HepG2 (cell line): ENCODE data around the gene PADI1. TPM values are rescaled to one million over a fixed set of nuclear protein-coding genes. Genes with fewer than 3 reads are reported as not detected.

Experiments
- ATAC-seq: fragments of 200-7000 bp; cut with Tn5 transposase; 3 replicates; pipeline ENCODE4 v1.9.1; 2020; ENCODE audit warnings: mild to moderate bottlenecking, moderate library complexity
- BruUV-seq: library from RNA; stranded (reverse); fragments of 400-500 nt; replicated peaks from 2 replicates; lab custom pipeline; 2021; lab: Mats Ljungman, UMichigan
- CTCF ChIA-PET: fragments of 300-600 bp; formaldehyde crosslinking; extraction: SDS; loops from one replicate; lab custom pipeline; 2021; ENCODE audit warnings: low total read pairs, inconsistent platforms, low intra/inter-chr PET ratio; lab: Yijun Ruan, JAX
- POLR2A ChIA-PET: fragments of 350-600 bp; sonication (Branson Sonifier 250); formaldehyde crosslinking; loops from one replicate; lab custom pipeline; 2020; ENCODE audit warnings: antibody characterized with exemption, inconsistent platforms; lab: Yijun Ruan, JAX
- DNase-seq: peaks from one replicate; pipeline ENCODE4 v3.0.0-alpha.2; 2015; ENCODE audit warnings: low spot score
- FAIRE-seq: peaks from 3 replicates; lab custom pipeline; 2011; peaks lifted over from hg19 to GRCh38; lab: Jason Lieb, UNC
- H2AFZ ChIP-seq: one replicate; pipeline ENCODE4 v1.6.1; 2011; ENCODE audit warnings: low read length, inconsistent platforms
- H3K27ac ChIP-seq: fragments of 300-600 bp; 3 replicates; pipeline ENCODE4 v1.8.0; 2011; ENCODE audit warnings: mixed run types, mild to moderate bottlenecking, mixed read lengths, low read length, inconsistent platforms; ENCODE audit not compliant: insufficient read depth; ENCODE audit errors: extremely low read length
- H3K27me3 ChIP-seq, 2 experiments: fragments of 200-600 bp in 1 of 2; 2 replicates in 1 of 2; 3 replicates in 1 of 2; pipeline versions ENCODE4 v1.6.0 to v1.8.0; 2011; ENCODE audit warnings: low read length in 2 of 2, mild to moderate bottlenecking in 2 of 2, moderate library complexity in 2 of 2, inconsistent platforms in 1 of 2; ENCODE audit not compliant: insufficient read depth in 2 of 2, control insufficient read depth in 1 of 2
- H3K36me3 ChIP-seq, 2 experiments: fragments of 200-600 bp in 1 of 2; replicated peaks in 1 of 2; 2 replicates in 1 of 2; 3 replicates in 1 of 2; pipeline versions ENCODE4 v1.5.1 to v1.8.0; 2011; ENCODE audit warnings: low read length in 2 of 2, inconsistent platforms in 1 of 2; ENCODE audit not compliant: insufficient read depth in 2 of 2, control insufficient read depth in 1 of 2
- H3K4me1 ChIP-seq: 2 replicates; pipeline ENCODE4 v1.5.1; 2012; ENCODE audit warnings: low read length, inconsistent platforms; ENCODE audit not compliant: insufficient read depth
- H3K4me2 ChIP-seq: 2 replicates; pipeline ENCODE4 v1.6.0; 2011; ENCODE audit warnings: low read depth, low read length, inconsistent platforms
- H3K4me3 ChIP-seq, 3 experiments: fragments of 200-600 bp in 1 of 3; sonication (generic), shearing (Covaris generic) in 1 of 3; replicated peaks in 1 of 3; 2 replicates each; pipeline ENCODE4 v1.5.1; 2011 to 2016; ENCODE audit warnings: low read length in 3 of 3, inconsistent platforms in 2 of 3, low read depth in 2 of 3, mild to moderate bottlenecking in 2 of 3, control low read depth in 1 of 3, mixed read lengths in 1 of 3; ENCODE audit not compliant: insufficient read depth in 1 of 3
- H3K79me2 ChIP-seq: one replicate; pipeline ENCODE4 v1.6.1; 2011; ENCODE audit warnings: low read length, inconsistent platforms; ENCODE audit not compliant: insufficient read depth
- H3K9ac ChIP-seq: 2 replicates; pipeline ENCODE4 v1.6.0; 2011; ENCODE audit warnings: mild to moderate bottlenecking, low read depth, low read length, inconsistent platforms; ENCODE audit not compliant: insufficient read depth
- H3K9me3 ChIP-seq: 2 replicates; pipeline ENCODE4 v1.5.1; 2012; ENCODE audit warnings: mild to moderate bottlenecking, low read length
- H4K20me1 ChIP-seq: 2 replicates; pipeline ENCODE4 v1.6.0; 2011; ENCODE audit warnings: inconsistent platforms, mild to moderate bottlenecking, low read length, moderate library complexity; ENCODE audit not compliant: insufficient read depth
- EZH2 ChIP-seq: conservative IDR thresholded peaks from 2 replicates; pipeline ENCODE4 v1.6.1; 2012; ENCODE audit warnings: mild to moderate bottlenecking, low read depth, low read length, moderate library complexity
- MXD4 ChIP-seq: IDR thresholded peaks from 2 replicates; pipeline ENCODE4 v1.6.1; 2016; ENCODE audit warnings: mild to moderate bottlenecking, missing biosample characterization, missing genetic modification reagents
- MXI1 ChIP-seq: IDR thresholded peaks from 3 replicates; pipeline ENCODE4 v1.6.1; 2012; ENCODE audit warnings: low read depth, low read length, inconsistent platforms, borderline replicate concordance
- PHF5A ChIP-seq: IDR thresholded peaks from one replicate; pipeline ENCODE4 v1.6.1; 2018; ENCODE audit warnings: low read depth, missing genetic modification reagents; ENCODE audit not compliant: unreplicated experiment
- SOX13 ChIP-seq, 3 experiments: fragments of 450-650 bp in 1 of 3; sonication (generic) in 1 of 3; formaldehyde crosslinking in 1 of 3; IDR thresholded peaks in 2 of 3; conservative IDR thresholded peaks in 1 of 3; 2 replicates each; pipeline versions ENCODE4 v1.5.0 to v1.6.1; 2016 to 2020; ENCODE audit warnings: antibody characterized with exemption in 1 of 3, mild to moderate bottlenecking in 1 of 3, missing compliant biosample characterization in 1 of 3, missing genetic modification reagents in 1 of 3, moderate library complexity in 1 of 3
- SRSF9 ChIP-seq: fragments of 200-400 bp; formaldehyde crosslinking; IDR thresholded peaks from 2 replicates; pipeline ENCODE4 v1.6.1; 2018; ENCODE audit warnings: borderline replicate concordance, mild to moderate bottlenecking, low read depth, low read length; ENCODE audit not compliant: insufficient read depth, poor library complexity, severe bottlenecking
- SYNCRIP ChIP-seq: fragments of 200-400 bp; formaldehyde crosslinking; IDR thresholded peaks from 2 replicates; pipeline ENCODE4 v1.6.1; 2018; ENCODE audit warnings: mild to moderate bottlenecking, low read depth, low read length; ENCODE audit not compliant: insufficient read depth
- TAF1 ChIP-seq: sonication (generic); formaldehyde crosslinking; IDR thresholded peaks from 2 replicates; pipeline ENCODE4 v1.4.0; 2020; ENCODE audit warnings: missing genetic modification reagents
- WIZ ChIP-seq: sonication (generic); formaldehyde crosslinking; IDR thresholded peaks from 2 replicates; pipeline ENCODE4 v1.5.1; 2020; ENCODE audit warnings: mild to moderate bottlenecking, missing genetic modification reagents
- YEATS2 ChIP-seq: sonication (generic); formaldehyde crosslinking; IDR thresholded peaks from 2 replicates; pipeline ENCODE4 v1.4.0; 2020; ENCODE audit warnings: missing genetic modification reagents, borderline replicate concordance
- ZNF891 ChIP-seq: sonication (generic); formaldehyde crosslinking; IDR thresholded peaks from 2 replicates; pipeline ENCODE4 v1.5.0; 2020; ENCODE audit warnings: mild to moderate bottlenecking, missing genetic modification reagents
- ZSCAN12 ChIP-seq: sonication (generic); formaldehyde crosslinking; IDR thresholded peaks from 2 replicates; pipeline ENCODE4 v1.9.0; 2021; ENCODE audit warnings: mild to moderate bottlenecking, missing genetic modification reagents
- WGBS: methylation state at CpG from one replicate; pipeline ENCODE4 v1.1.6; 2017; ENCODE audit warnings: low lambda C conversion rate; 5-methylcytosine and 5-hydroxymethylcytosine counted together
- in situ Hi-C: cut with HindIII; loops from 2 replicates; pipeline ENCODE4 v1.10.0; 2017; ENCODE audit warnings: low pct_unique_long_range_greater_than_20kb; ENCODE audit not compliant: extremely low pct_ligation_motif_present
- intact Hi-C: fragments of 100-400 bp; cut with micrococcal nuclease; formaldehyde crosslinking; loops from one replicate; pipeline ENCODE4 v1.10.0; 2022; ENCODE audit not compliant: unreplicated experiment
- polyA plus RNA-seq, 8 experiments: library from polyadenylated mRNA; depleted of rRNA in 3 of 8; stranded (reverse) in 7 of 8; unstranded in 1 of 8; fragments of >200 nt; fragmentation: Illumina TruSeq in 4 of 8; extraction: Trizol in 4 of 8; gene quantifications; 2 replicates each; pipeline versions ENCODE4 v1.2.1 to v1.2.3, GENCODE V29; 2011 to 2016; ENCODE audit warnings: low read depth in 4 of 8, missing spikeins in 1 of 8, mixed read lengths in 1 of 8; ENCODE audit not compliant: insufficient read depth in 1 of 8
- total RNA-seq, 5 experiments: library from RNA; depleted of rRNA; stranded (reverse); fragments of >200 nt; fragmentation: Illumina TruSeq; extraction: Trizol; gene quantifications; 2 replicates each; pipeline ENCODE4 v1.2.3, GENCODE V29; 2016; ENCODE audit warnings: low read depth in 1 of 5
- TF ChIP-seq, protein P1 (sequence below): sonication (generic); formaldehyde crosslinking; IDR thresholded peaks from 2 replicates; pipeline ENCODE4 v1.5.0; 2020; ENCODE audit warnings: mild to moderate bottlenecking, missing genetic modification reagents
- TF ChIP-seq, protein P2 (sequence below): sonication (generic); formaldehyde crosslinking; IDR thresholded peaks from 2 replicates; pipeline ENCODE4 v1.8.1; 2022; ENCODE audit warnings: low read depth, mild to moderate bottlenecking, missing genetic modification reagents

The PADI1 gene
- total and polyA plus RNA-seq, 2 of the 13 experiments (the other 11 are each of a cell fraction or from before 2014, with no cell fraction given) = not detected

DNA sequence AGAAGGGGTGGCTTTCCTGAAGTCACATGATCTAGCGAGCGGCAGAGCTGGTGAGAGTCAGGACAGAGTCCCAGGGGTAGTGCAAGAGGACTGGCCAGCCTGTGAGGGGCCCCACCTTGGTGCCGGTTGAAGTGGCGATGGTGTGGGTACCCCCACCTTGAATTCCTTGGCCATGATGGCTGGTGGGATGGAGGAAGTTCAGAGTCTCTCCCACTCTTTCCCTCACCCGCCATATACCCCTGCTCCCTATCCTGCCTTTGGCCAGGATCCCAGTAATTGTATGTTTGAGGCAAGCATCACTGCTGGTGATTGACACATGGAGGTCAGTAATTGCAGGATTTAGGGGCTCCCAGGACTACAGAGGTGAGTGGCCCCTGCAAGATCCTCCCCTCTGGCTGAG, 55.8 kb downstream of the PADI1 start:
- 51% methylated on average over 5 of the region's 5 CpGs for WGBS
- no peak overlapping the region for H3K27ac ChIP-seq

DNA sequence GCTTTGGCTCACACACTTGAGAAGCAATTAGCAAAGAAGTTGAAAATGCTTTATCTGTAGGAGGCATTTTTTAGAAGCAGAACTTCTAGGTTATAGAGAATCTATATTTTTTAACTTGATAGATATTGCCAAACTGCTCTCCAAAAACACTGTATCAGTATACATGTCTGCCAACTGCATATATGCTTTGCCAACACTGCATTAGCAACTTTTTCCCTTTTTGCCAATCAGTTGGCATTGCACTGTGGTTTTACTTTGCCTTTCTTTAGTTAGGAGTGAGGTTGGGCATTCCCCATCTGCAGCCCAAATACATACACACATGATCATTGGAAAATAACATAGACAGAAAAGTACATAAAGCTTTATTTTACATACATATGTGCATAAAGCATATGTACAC, 59.0 kb downstream of the PADI1 start:
- intact Hi-C loops (no loop called here), in situ Hi-C loops (no loop called here)
- FAIRE-seq (no peak), ATAC-seq (no peak), DNase-seq (no peak)
- Histone ChIP-seq H3K9me3 (no peaks in the 10 kb centered on the region), H3K9ac (no peak overlapping the region), H3K4me2 (no peak overlapping the region), H4K20me1 (no peaks in the 10 kb centered on the region), H3K4me1 (no peaks in the 10 kb centered on the region), H3K27ac (no peak overlapping the region), H3K27me3 (peaks cover 2 to 4% of the 10 kb centered on the region in 2 experiments; a peak in 2 of 5 replicates), H3K79me2 (no peaks in the 10 kb centered on the region), H3K4me3 (no peak overlapping the region), H3K36me3 (no peaks in the 10 kb centered on the region), H2AFZ (no peak overlapping the region)
- BruUV-seq = no TSS peak
- POLR2A ChIA-PET = no interaction called here
- CTCF ChIA-PET = no interaction called here
- TF ChIP-seq SOX13 (IDR thresholded peaks at IDR 0.05) = no peak
- no peak for TF ChIP-seq SOX13 (CRISPR knock-in tag; conservative IDR thresholded peaks at IDR 0.05 in 1 of 2, IDR thresholded peaks at IDR 0.05 in 1 of 2)
- no peak for TF ChIP-seq PHF5A (CRISPR knock-in tag)
- TF ChIP-seq MXI1 = no peak
- TF ChIP-seq ZSCAN12 (CRISPR knock-in tag) = no peak
- no peak for TF ChIP-seq SRSF9
- TF ChIP-seq, protein P1, sequence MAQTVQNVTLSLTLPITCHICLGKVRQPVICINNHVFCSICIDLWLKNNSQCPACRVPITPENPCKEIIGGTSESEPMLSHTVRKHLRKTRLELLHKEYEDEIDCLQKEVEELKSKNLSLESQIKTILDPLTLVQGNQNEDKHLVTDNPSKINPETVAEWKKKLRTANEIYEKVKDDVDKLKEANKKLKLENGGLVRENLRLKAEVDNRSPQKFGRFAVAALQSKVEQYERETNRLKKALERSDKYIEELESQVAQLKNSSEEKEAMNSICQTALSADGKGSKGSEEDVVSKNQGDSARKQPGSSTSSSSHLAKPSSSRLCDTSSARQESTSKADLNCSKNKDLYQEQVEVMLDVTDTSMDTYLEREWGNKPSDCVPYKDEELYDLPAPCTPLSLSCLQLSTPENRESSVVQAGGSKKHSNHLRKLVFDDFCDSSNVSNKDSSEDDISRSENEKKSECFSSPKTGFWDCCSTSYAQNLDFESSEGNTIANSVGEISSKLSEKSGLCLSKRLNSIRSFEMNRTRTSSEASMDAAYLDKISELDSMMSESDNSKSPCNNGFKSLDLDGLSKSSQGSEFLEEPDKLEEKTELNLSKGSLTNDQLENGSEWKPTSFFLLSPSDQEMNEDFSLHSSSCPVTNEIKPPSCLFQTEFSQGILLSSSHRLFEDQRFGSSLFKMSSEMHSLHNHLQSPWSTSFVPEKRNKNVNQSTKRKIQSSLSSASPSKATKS (CRISPR knock-in tag) = no peak
- no peak for TF ChIP-seq EZH2

More for the DNA sequence above, 55.8 kb downstream of the PADI1 start:
- no peak for TF ChIP-seq MXD4 (CRISPR knock-in tag)
- TF ChIP-seq TAF1 (CRISPR knock-in tag) = no peak
- TF ChIP-seq, protein P2, sequence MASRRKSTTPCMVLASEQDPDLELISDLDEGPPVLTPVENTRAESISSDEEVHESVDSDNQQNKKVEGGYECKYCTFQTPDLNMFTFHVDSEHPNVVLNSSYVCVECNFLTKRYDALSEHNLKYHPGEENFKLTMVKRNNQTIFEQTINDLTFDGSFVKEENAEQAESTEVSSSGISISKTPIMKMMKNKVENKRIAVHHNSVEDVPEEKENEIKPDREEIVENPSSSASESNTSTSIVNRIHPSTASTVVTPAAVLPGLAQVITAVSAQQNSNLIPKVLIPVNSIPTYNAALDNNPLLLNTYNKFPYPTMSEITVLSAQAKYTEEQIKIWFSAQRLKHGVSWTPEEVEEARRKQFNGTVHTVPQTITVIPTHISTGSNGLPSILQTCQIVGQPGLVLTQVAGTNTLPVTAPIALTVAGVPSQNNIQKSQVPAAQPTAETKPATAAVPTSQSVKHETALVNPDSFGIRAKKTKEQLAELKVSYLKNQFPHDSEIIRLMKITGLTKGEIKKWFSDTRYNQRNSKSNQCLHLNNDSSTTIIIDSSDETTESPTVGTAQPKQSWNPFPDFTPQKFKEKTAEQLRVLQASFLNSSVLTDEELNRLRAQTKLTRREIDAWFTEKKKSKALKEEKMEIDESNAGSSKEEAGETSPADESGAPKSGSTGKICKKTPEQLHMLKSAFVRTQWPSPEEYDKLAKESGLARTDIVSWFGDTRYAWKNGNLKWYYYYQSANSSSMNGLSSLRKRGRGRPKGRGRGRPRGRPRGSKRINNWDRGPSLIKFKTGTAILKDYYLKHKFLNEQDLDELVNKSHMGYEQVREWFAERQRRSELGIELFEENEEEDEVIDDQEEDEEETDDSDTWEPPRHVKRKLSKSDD (CRISPR knock-in tag) = no peak
- no peak for TF ChIP-seq YEATS2
- no peak for TF ChIP-seq SYNCRIP
- no peak for TF ChIP-seq ZNF891 (CRISPR knock-in tag)
- TF ChIP-seq WIZ (CRISPR knock-in tag) = no peak
- no peaks in the 10 kb centered on the region for H4K20me1 ChIP-seq
- intact Hi-C loops (no loop called here), in situ Hi-C loops (no loop called here)
- DNase-seq (no peak), FAIRE-seq (no peak), ATAC-seq (no peak)
- peaks cover 2 to 11% of the 10 kb centered on the region in 2 experiments; a peak in 1 of 5 replicates for H3K27me3 ChIP-seq
- H2AFZ ChIP-seq = no peak overlapping the region
- ChIA-PET CTCF (no interaction called here), POLR2A (no interaction called here)
- H3K9ac ChIP-seq = no peak overlapping the region
- H3K79me2 ChIP-seq = no peaks in the 10 kb centered on the region
- no TSS peak for BruUV-seq
- no peak overlapping the region for H3K4me2 ChIP-seq
- no peaks in the 10 kb centered on the region for H3K9me3 ChIP-seq
- no peaks in the 10 kb centered on the region for H3K4me1 ChIP-seq
- H3K36me3 ChIP-seq = no peaks in the 10 kb centered on the region
- H3K4me3 ChIP-seq = no peak overlapping the region
